Psoas muscle (tissue), 8 donors: ENCODE measurements around the gene CLEC2L. TPM values are rescaled to one million over a fixed set of nuclear protein-coding genes. Genes with fewer than 3 reads are reported as not detected.

Experiments used
- ATAC-seq, 4 donors: fragments of 200-7000 bp; cut with Tn5 transposase; one replicate each; pipeline ENCODE4 v1.9.1; 2020; ENCODE audit warnings: moderate library complexity in 3 of 4, mild to moderate bottlenecking in 2 of 4
- DNase-seq, 2 donors: peaks; one replicate each; pipeline ENCODE4 v3.0.0-alpha.2; 2020
- H3K27ac ChIP-seq: fragments of 200-600 bp; one replicate; pipeline ENCODE4 v1.8.0; 2022
- H3K27me3 ChIP-seq, 3 donors: fragments of 200-600 bp in 1 of 3; one replicate each; pipeline versions ENCODE4 v1.6.1 to v1.8.0; 2013 to 2022; ENCODE audit warnings: low read length in 2 of 3, mild to moderate bottlenecking in 2 of 3, moderate library complexity in 1 of 3; ENCODE audit not compliant: insufficient read depth in 3 of 3
- H3K36me3 ChIP-seq, 2 donors: fragments of 200-600 bp in 1 of 2; one replicate each; pipeline versions ENCODE4 v1.6.1 to v1.8.0; 2013 to 2022; ENCODE audit warnings: low read depth in 1 of 2, mild to moderate bottlenecking in 1 of 2, moderate library complexity in 1 of 2; ENCODE audit not compliant: insufficient read depth in 1 of 2
- H3K4me1 ChIP-seq: fragments of 200-600 bp; one replicate; pipeline ENCODE4 v1.8.0; 2022
- H3K4me3 ChIP-seq: fragments of 200-600 bp; one replicate; pipeline ENCODE4 v1.8.0; 2022; ENCODE audit warnings: mild to moderate bottlenecking
- H3K9me3 ChIP-seq: fragments of 200-600 bp; one replicate; pipeline ENCODE4 v1.8.0; 2022
- CTCF ChIP-seq: fragments of 200-600 bp; IDR thresholded peaks from one replicate; pipeline ENCODE4 v1.8.0; 2022; ENCODE audit warnings: antibody characterized with exemption
- WGBS, 3 donors: extraction: QIAGEN DNeasy Blood & Tissue Kit; methylation state at CpG; one replicate each; pipeline versions ENCODE4 v1.1.6 to v1.1.7; 2013; 5-methylcytosine and 5-hydroxymethylcytosine counted together
- intact Hi-C, 2 donors: fragments of 100-400 bp; cut with DNase I; formaldehyde crosslinking; loops; one replicate each; pipeline versions ENCODE4 v1.11.0 to v1.14.2; 2022
- polyA plus RNA-seq, 3 donors: library from polyadenylated mRNA; stranded (reverse); fragments of 200-250 nt; gene quantifications; one replicate each; pipeline ENCODE4 v1.2.3, GENCODE V29; 2013
- total RNA-seq, 4 donors: library from RNA; stranded (reverse); fragmentation: NEBNext Ultra II Directional in 2 of 4; extraction: Animal tissue kit (Norgen Biotek cat#: 25700) in 2 of 4; gene quantifications; one replicate each; pipeline versions ENCODE4 v1.2.1 to v1.2.4, GENCODE V29; 2021 to 2023
- donor health status: healthy with polysubstance abuse.
- donor health status: DM: no; HTN: no; CAD: no; lungs with moderate emphysema.
- donor health status: Bipolar disorder and iron deficiency.
- donor health status: healthy.
- donor health status: DM: yes; HTN: yes; CAD: no.
- donor health status: DM: no; HTN: no; CAD: no.
- donor health status: DM: no; HTN: no; CAD: no.
- donor health status: DM: yes; HTN: yes; CAD: no.

The CLEC2L gene
- total and polyA plus RNA-seq, 7 donors = 0.12 to 1.5 (median 0.83) TPM; not detected in 1

- Histone ChIP-seq H3K4me1 (no peaks in the 10 kb centered on the region), H3K4me3 (no peak overlapping the region), H3K9me3 (no peaks in the 10 kb centered on the region), H3K27me3 (no peaks in the 10 kb centered on the region), H3K36me3 (no peaks in the 10 kb centered on the region), H3K27ac (no peak overlapping the region)
- no peak for TF ChIP-seq CTCF
- DNase-seq = no peak
- intact Hi-C loops = no loop called here
- ATAC-seq = no peak
- WGBS, 3 donors = 89 to 96% (median 90%) methylated on average over 1 of the region's 1 CpG
Measured at GRCh38 chr7:139531094-139531493, 7.6 kb downstream of the CLEC2L start.

GRCh38 chr7:139532636-139533155, 9.2 kb downstream of the CLEC2L start:
- no peak for TF ChIP-seq CTCF
- Histone ChIP-seq H3K36me3 (no peaks in the 10 kb centered on the region), H3K4me3 (no peak overlapping the region), H3K27ac (no peak overlapping the region), H3K4me1 (no peaks in the 10 kb centered on the region), H3K9me3 (no peaks in the 10 kb centered on the region), H3K27me3 (no peaks in the 10 kb centered on the region)
- ATAC-seq (no peak), DNase-seq (no peak)
- intact Hi-C loops = no loop called here
- WGBS, 3 donors = 86 to 90% (median 87%) methylated on average over 6 of the region's 6 CpGs

- no peak for TF ChIP-seq CTCF
- Histone ChIP-seq H3K27ac (no peak overlapping the region), H3K9me3 (no peaks in the 10 kb centered on the region), H3K27me3 (no peaks in the 10 kb centered on the region), H3K36me3 (no peaks in the 10 kb centered on the region), H3K4me1 (no peaks in the 10 kb centered on the region), H3K4me3 (no peak overlapping the region)
- no peak for ATAC-seq
- intact Hi-C loops = no loop called here
- 81 to 89% (median 84%) methylated on average over 9 of the region's 9 CpGs for WGBS, 3 donors
- DNase-seq = no peak
Measured at GRCh38 chr7:139534096-139534495, 10.6 kb downstream of the CLEC2L start.

- intact Hi-C loops = no loop called here
- no peak for TF ChIP-seq CTCF
- Histone ChIP-seq H3K27me3 (no peaks in the 10 kb centered on the region), H3K4me1 (no peaks in the 10 kb centered on the region), H3K9me3 (no peaks in the 10 kb centered on the region), H3K27ac (no peak overlapping the region), H3K4me3 (no peak overlapping the region), H3K36me3 (no peaks in the 10 kb centered on the region)
- DNase-seq = no peak
- no peak for ATAC-seq
- WGBS, 3 donors = 75 to 76% (median 75%) methylated on average over 7 of the region's 7 CpGs
Measured at GRCh38 chr7:139534966-139535651, 11.6 kb downstream of the CLEC2L start.

GRCh38 chr7:139536152-139536551, 12.7 kb downstream of the CLEC2L start:
- no peaks in the 10 kb centered on the region for H3K27me3 ChIP-seq
- DNase-seq (no peak), ATAC-seq (no peak)
- TF ChIP-seq CTCF = no peak
- WGBS, 3 donors = 93 to 96% (median 95%) methylated on average over 8 of the region's 8 CpGs
- no peaks in the 10 kb centered on the region for H3K9me3 ChIP-seq
- H3K27ac ChIP-seq = no peak overlapping the region
- no peak overlapping the region for H3K4me3 ChIP-seq
- intact Hi-C loops = no loop called here
- peaks cover 2% of the 10 kb centered on the region for H3K4me1 ChIP-seq
- no peaks in the 10 kb centered on the region for H3K36me3 ChIP-seq
